Right kidney (tissue), 1 donor: ENCODE data around the gene GRM4.

Experiments used
- DNase-seq: peaks from one replicate; pipeline ENCODE4 v3.0.0-alpha.2; 2016

Gene GRM4

GRCh38 chr6:34082864-34083626 lies 62.8 kb downstream of the GRM4 start:
- DNase-seq: no peak

- no peak for DNase-seq
Measured at GRCh38 chr6:34082348-34082747, 63.5 kb downstream of the GRM4 start.

GRCh38 chr6:34080357-34080756 lies 65.5 kb downstream of the GRM4 start:
- DNase-seq: no peak

GRCh38 chr6:34079899-34080298 lies 66.0 kb downstream of the GRM4 start:
- DNase-seq: no peak

- no peak for DNase-seq
Measured at GRCh38 chr6:34075906-34076305, 70.0 kb downstream of the GRM4 start.

GRCh38 chr6:34074064-34074742 lies 71.7 kb downstream of the GRM4 start:
- no peak for DNase-seq

- DNase-seq: no peak
Measured at GRCh38 chr6:34073540-34073939, 72.3 kb downstream of the GRM4 start.

GRCh38 chr6:34072727-34073126 lies 73.2 kb downstream of the GRM4 start:
- DNase-seq: no peak

- no peak for DNase-seq
Measured at GRCh38 chr6:34071884-34072379, 74.0 kb downstream of the GRM4 start.

GRCh38 chr6:34071136-34071883 lies 74.6 kb downstream of the GRM4 start:
- DNase-seq: no peak

- no peak for DNase-seq
Measured at GRCh38 chr6:34070315-34071135, 75.4 kb downstream of the GRM4 start.

GRCh38 chr6:34068462-34069044 lies 77.3 kb downstream of the GRM4 start:
- DNase-seq: no peak

- no peak for DNase-seq
Measured at GRCh38 chr6:34067814-34068213, 78.1 kb downstream of the GRM4 start.

- no peak for DNase-seq
Measured at GRCh38 chr6:34066772-34067770, 78.8 kb downstream of the GRM4 start.

- no peak for DNase-seq
Measured at GRCh38 chr6:34066218-34066571, 79.7 kb downstream of the GRM4 start.

- DNase-seq: no peak
Measured at GRCh38 chr6:34065466-34066217, 80.2 kb downstream of the GRM4 start.

GRCh38 chr6:34064675-34065074 lies 81.2 kb downstream of the GRM4 start:
- DNase-seq: no peak

- no peak for DNase-seq
Measured at GRCh38 chr6:34063651-34064050, 82.2 kb downstream of the GRM4 start.

GRCh38 chr6:34062815-34063214 lies 83.1 kb downstream of the GRM4 start:
- DNase-seq: no peak

GRCh38 chr6:34062156-34062555 lies 83.7 kb downstream of the GRM4 start:
- DNase-seq: no peak
